Left cardiac atrium (tissue), 4 donors: ENCODE results near the gene DDO. TPM values are rescaled to one million over a fixed set of nuclear protein-coding genes. Genes with fewer than 3 reads are reported as not detected.

Source experiments
- ATAC-seq, 2 donors: fragments of 200-7000 bp; cut with Tn5 transposase; one replicate each; pipeline ENCODE4 v1.9.1; 2020; ENCODE audit warnings: mild to moderate bottlenecking in 2 of 2, moderate library complexity in 2 of 2
- DNase-seq: peaks from one replicate; pipeline ENCODE4 v3.0.0-alpha.2; 2020
- intact Hi-C, 2 donors: fragments of 100-400 bp; cut with DNase I; formaldehyde crosslinking; loops; one replicate each; pipeline versions ENCODE4 v1.14.1 to v1.15.1; 2022 to 2023
- total RNA-seq, 2 donors: library from RNA; stranded (reverse); fragmentation: NEBNext Ultra II Directional; extraction: Animal tissue kit (Norgen Biotek cat#: 25700); gene quantifications; one replicate each; pipeline ENCODE4 v1.2.1, GENCODE V29; 2021
- donor health status: DM: no; HTN: yes; CAD: no.
- donor health status: DM: no; HTN: yes; CAD: no; lungs with severe emphysema.
- donor health status: DM: yes; HTN: yes; CAD: no.
- donor health status: Dilated cardiomyopathy.

Gene DDO
- total RNA-seq, 2 donors from 2014 or later, result 7.9 to 12.9 TPM

GRCh38 chr6:110425816-110426215 lies 10.4 kb upstream of the DDO start:
- ATAC-seq, result no peak
- intact Hi-C loops, result no loop called here
- DNase-seq, result no peak

DNA sequence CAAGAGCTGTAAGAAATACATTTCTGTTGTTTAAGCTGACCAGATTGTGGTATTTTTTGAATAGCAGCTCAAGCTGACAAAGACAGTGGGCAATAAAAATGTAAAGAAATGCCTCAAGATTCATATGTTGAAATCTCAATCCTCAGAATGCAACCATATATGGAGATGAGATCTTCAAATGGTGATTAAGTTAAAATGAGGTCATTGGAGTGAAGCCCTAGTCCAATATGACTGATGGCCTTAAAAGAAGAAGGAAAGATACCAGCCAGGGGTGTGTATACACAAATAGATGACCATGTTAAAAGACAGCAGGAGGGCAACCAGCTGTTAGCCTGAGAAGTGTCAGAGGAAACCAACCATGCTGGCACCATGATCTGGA lies 7.1 kb upstream of the DDO start:
- ATAC-seq, result no peak
- intact Hi-C loops, result no loop called here

DNA sequence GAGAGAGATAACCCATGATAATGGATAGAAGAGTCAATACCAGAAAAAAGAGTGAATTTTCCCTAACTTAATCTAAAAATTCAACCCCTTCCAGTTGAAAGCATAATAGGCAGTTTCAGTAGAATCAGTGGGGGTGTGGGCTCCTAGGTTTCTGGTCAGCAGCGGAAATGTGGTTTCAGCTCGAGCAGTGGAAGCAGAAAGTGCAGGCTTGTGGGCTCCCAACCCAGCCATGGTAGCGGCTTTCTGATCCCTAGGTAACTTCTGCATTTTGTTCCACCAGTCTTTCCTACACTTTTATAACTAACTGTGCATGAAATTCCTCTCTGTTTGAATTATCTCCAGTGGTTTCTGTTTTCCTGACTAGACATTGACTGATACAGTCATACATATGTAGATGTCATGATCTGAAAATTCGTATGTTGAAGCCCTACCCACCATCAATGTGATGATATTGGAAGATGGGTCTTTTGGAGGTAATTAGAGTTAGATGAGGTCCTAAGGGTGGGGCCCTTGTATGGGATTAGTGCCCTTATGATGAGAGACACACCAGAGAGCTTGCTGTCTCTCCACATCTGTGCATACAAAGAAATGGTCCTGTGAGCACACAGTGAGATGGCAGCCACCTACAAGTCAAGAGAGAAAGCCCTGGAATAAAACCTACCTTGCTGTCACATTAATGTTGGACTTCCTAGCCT lies 6.5 kb upstream of the DDO start:
- intact Hi-C loops, result no loop called here
- peak in 1 of 2 donors; percentile 50 for ATAC-seq
- no peak for DNase-seq

More for the DNA sequence above, 7.1 kb upstream of the DDO start:
- DNase-seq, result no peak

- ATAC-seq, result no peak
- intact Hi-C loops, result no loop called here
- no peak for DNase-seq
These were observed 3.8 kb upstream of the DDO start for GRCh38 chr6:110419028-110419739.

- intact Hi-C loops, result no loop called here
- ATAC-seq (no peak), DNase-seq (no peak)
These were observed 3.2 kb upstream of the DDO start for GRCh38 chr6:110418594-110418993.

GRCh38 chr6:110414669-110415068 lies 706 bp downstream of the DDO start:
- intact Hi-C loops, result no loop called here
- peak; percentile 17 to 53 for ATAC-seq
- no peak for DNase-seq

GRCh38 chr6:110412360-110412759 lies 3.0 kb downstream of the DDO start:
- peak in 1 of 2 donors; percentile 32 for ATAC-seq
- DNase-seq, result no peak
- intact Hi-C loops, result no loop called here

- intact Hi-C loops, result no loop called here
- ATAC-seq (no peak), DNase-seq (no peak)
These were observed 4.9 kb downstream of the DDO start for GRCh38 chr6:110410511-110410910.

DNA sequence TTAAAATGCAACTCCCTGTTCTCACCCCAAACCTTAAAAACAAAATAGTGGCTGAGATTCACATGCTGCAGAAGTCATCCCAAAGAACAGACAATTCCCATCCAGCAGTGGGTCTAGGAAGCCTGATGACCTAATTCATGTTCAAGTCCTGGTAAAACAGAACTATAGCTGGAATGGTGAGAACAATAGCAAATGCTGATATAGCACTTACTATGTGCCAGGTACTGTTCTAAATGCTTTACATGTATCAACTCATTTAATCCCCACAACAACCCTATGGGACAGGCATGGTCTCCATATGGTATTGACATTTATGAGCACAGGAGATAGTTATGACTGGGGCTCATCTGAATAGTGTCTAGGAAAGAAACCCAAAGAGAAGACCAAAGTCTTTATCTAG lies 5.6 kb downstream of the DDO start:
- no peak for ATAC-seq
- intact Hi-C loops, result no loop called here

GRCh38 chr6:110408901-110409300 lies 6.5 kb downstream of the DDO start:
- DNase-seq, result no peak
- intact Hi-C loops, result no loop called here
- no peak for ATAC-seq

More for the DNA sequence above, 5.6 kb downstream of the DDO start:
- no peak for DNase-seq

DNA sequence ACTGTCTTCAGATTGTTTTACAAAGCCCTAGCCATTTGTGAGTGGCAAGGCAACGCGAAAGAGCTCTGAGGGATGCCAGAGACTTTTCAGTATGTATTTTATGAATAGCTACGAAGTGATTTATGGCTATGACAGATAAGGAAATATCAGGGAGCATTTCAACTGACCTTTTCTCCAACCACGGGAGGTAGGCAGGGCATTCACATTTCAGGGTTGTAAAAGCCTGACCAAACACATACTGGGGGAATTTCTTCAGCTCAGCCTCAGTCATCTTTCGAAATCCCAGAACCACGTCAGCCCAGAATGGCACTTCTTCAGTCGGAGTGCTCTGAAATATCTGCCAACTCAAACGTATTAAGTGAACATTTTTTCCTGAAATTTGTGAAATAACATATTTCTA lies 10.8 kb downstream of the DDO start:
- DNase-seq (no peak), ATAC-seq (peak; percentile 65 to 66)
- intact Hi-C loops, result no loop called here

DNA sequence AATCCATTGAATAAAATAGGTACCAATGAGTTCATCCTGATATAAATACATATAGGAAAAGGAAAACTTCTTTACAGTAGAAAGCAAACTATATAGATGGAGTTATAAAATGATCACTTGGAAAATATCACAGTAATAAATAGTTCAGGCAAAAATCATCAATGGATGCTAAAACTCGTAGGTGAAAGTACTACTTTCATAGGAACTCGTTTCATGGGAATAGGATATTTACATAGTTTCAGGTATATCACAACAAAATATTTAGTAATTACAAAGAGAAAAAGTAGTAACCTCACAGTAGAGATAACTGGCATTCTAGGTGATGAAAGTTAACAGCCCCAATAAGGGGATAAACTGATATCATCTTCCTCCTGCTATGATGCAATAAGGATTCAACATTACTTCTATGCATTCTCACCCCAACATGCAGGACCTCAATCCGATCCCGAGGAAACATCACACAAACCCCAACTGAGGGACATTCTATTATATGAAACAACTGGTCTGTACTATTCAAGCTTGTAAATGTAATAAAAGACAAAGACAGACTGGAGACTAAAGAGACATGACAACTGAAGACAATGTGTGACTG lies 13.7 kb downstream of the DDO start:
- ATAC-seq (no peak), DNase-seq (no peak)
- intact Hi-C loops, result no loop called here

- peak; percentile 9 to 33 for ATAC-seq
- intact Hi-C loops, result no loop called here
These were observed 15.2 kb downstream of the DDO start for GRCh38 chr6:110400208-110400607.

GRCh38 chr6:110399219-110400071 lies 15.9 kb downstream of the DDO start:
- DNase-seq (no peak), ATAC-seq (peak; percentile 60 to 70)

More at GRCh38 chr6:110400208-110400607, 15.2 kb downstream of the DDO start:
- DNase-seq, result no peak

GRCh38 chr6:110398778-110399177 lies 16.6 kb downstream of the DDO start:
- ATAC-seq (peak in 1 of 2 donors; percentile 22), DNase-seq (no peak)
- intact Hi-C loops, result no loop called here

More at GRCh38 chr6:110399219-110400071, 15.9 kb downstream of the DDO start:
- intact Hi-C loops, result no loop called here

GRCh38 chr6:110395221-110395620 lies 20.2 kb downstream of the DDO start:
- ATAC-seq, result peak; percentile 40 to 70
- DNase-seq, result no peak
- intact Hi-C loops, result no loop called here

DNA sequence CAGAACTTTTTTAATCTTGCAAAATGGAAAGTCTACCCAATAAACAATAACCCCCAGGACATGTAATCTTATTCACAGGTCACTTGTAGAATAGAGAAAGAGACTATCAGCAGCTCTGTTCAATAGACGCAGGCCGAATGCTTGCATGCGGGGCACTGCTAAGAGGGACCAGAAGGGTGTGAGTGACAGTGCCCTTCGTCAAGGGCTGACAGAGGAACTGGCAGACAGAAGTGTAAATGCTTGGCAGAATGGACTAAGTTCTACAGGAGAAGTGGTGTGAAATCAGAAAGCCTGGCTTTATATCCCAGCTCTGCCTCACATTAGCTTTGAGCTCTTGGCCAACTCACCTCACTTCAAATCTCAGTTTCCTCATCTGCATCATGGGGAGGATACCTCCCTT lies 21.0 kb downstream of the DDO start:
- intact Hi-C loops, result loop anchor here in 1 of 2 donors (5.0 kb wide), 1 partner anchor 357 kb away; no protein-coding TSS in a partner anchor
- ATAC-seq (peak; percentile 60 to 69), DNase-seq (no peak)

DNA sequence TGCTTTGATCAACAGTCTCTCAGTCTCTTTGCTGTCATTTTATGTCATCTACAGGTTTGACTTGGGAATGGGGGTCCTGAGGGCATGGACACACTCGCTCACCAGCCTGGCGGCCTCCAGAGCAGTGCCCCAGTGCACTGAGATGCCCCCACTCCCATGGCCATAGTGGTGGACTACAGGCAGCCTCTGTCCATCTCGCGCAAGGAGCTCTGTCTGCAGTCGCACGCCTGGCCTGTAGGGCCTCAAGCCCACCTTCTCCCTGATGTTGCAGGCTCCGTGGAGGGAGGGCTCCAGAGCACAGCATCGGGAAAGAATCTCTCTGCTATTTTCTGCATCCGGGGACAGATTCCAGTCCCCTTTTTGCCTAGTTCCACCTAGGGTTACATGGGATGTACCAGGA lies 22.6 kb downstream of the DDO start:
- DNase-seq, result no peak
- intact Hi-C loops, result loop anchor here in 1 of 2 donors (5.0 kb wide), 1 partner anchor 355 kb away; no protein-coding TSS in a partner anchor
- ATAC-seq, result no peak

- intact Hi-C loops, result loop anchor here in 1 of 2 donors (2.0 to 5.0 kb wide), 3 partner anchors 212 to 686 kb away; partner anchors contain the start of gene WASF1
- DNase-seq, result no peak
- no peak for ATAC-seq
These were observed 25.0 kb downstream of the DDO start for GRCh38 chr6:110390404-110390803.
